OCI-LY3 (cell line): Measurements from ENCODE around the gene QRICH1.

Experiments
- H2AFZ ChIP-seq: fragments of 200-600, 300-600 bp; shearing (Covaris generic); 2 replicates; pipeline ENCODE4 v1.6.0; 2014; ENCODE audit warnings: antibody characterized with exemption, low read depth, low read length
- H3K27ac ChIP-seq: fragments of 200-600, 300-600 bp; sonication (generic); 2 replicates; pipeline ENCODE4 v1.5.1; 2014; ENCODE audit warnings: mild to moderate bottlenecking, low read length, moderate library complexity, mixed read lengths
- H3K27me3 ChIP-seq: fragments of 200-600, 300-600 bp; sonication (generic); 2 replicates; pipeline ENCODE4 v1.6.1; 2014; ENCODE audit warnings: low read depth, low read length, mixed read lengths
- H3K36me3 ChIP-seq: fragments of 200-600, 300-600 bp; sonication (generic); replicated peaks from 2 replicates; pipeline ENCODE3; 2014; ENCODE audit warnings: low read depth, low read length, mixed read lengths
- H3K4me1 ChIP-seq: fragments of 300-600, 200-600 bp; sonication (generic); 2 replicates; pipeline ENCODE4 v1.6.1; 2014; ENCODE audit warnings: low read length, mixed read lengths
- H3K4me2 ChIP-seq: fragments of 200-600, 300-600 bp; sonication (generic); 2 replicates; pipeline ENCODE4 v1.6.1; 2014; ENCODE audit warnings: low read length, mixed read lengths
- H3K4me3 ChIP-seq: fragments of 300-600, 200-600 bp; sonication (generic); 2 replicates; pipeline ENCODE4 v1.5.1; 2014; ENCODE audit warnings: antibody characterized with exemption, mild to moderate bottlenecking, low read length, moderate library complexity
- H3K79me2 ChIP-seq: fragments of 300-600, 200-600 bp; shearing (Covaris generic); 2 replicates; pipeline ENCODE4 v1.6.1; 2014; ENCODE audit warnings: mild to moderate bottlenecking, low read length, mixed read lengths
- H3K9ac ChIP-seq: fragments of 300-600, 200-600 bp; shearing (Covaris generic); 2 replicates; pipeline ENCODE4 v1.6.0; 2014; ENCODE audit warnings: mild to moderate bottlenecking, low read length, moderate library complexity
- H3K9me3 ChIP-seq: fragments of 200-600, 300-600 bp; shearing (Covaris generic); 2 replicates; pipeline ENCODE4 v1.6.1; 2014; ENCODE audit warnings: low read length, mixed read lengths; ENCODE audit not compliant: insufficient read depth
- H4K20me1 ChIP-seq: fragments of 200-600, 300-600 bp; sonication (generic); 2 replicates; pipeline ENCODE4 v1.6.1; 2016; ENCODE audit warnings: low read length, mixed read lengths; ENCODE audit not compliant: insufficient read depth
- EZH2phosphoT487 ChIP-seq: fragments of 200-600 bp; shearing (Covaris generic); IDR thresholded peaks from 2 replicates; pipeline ENCODE4 v1.6.1; 2018; ENCODE audit warnings: antibody characterized with exemption, mixed run types, low read depth
- TF ChIP-seq, protein P1 (sequence below): fragments of 200-600, 300-600 bp; sonication (generic); IDR thresholded peaks from 2 replicates; pipeline ENCODE4 v1.5.1; 2014; ENCODE audit warnings: antibody characterized with exemption, low read length, low read depth

Gene QRICH1

DNA sequence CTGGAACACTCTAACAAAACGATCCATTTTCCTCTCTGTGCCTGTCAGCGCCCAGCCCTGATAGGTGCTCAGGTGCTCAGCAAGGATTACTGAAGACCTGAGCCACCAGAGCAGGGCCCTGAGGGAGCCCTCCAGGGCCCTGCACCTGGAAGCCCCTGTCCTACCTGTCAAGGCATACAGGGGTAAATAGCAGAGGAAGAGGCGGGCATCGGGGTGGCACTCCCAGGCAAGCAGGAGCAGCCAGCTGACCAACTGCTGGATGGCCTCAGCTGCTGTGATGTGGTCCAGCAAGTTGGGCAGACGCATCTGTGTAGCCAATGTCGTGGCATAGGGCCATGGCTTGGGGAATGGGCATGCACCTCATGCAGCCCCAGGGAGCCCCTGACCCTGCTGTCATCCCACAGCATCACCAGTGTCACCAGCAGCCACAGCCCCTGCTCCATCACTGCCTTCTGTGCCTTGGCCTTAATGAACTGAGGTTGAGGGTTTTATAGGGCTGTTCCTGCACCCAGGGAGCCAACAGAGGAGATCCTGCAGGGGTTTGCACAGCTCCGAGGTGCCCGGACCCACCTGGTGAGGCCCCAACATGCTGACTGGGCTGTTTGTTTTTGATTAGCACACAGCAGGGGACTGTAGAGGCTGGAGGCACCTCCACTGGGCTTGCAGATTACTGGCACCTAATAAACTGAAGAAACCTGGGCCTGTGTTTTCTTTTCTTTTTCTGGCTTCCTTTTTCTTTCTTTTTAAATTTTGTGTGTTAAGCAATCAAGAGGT, 94.6 kb downstream of the QRICH1 start:
- H3K9ac ChIP-seq, result no peak overlapping the region

DNA sequence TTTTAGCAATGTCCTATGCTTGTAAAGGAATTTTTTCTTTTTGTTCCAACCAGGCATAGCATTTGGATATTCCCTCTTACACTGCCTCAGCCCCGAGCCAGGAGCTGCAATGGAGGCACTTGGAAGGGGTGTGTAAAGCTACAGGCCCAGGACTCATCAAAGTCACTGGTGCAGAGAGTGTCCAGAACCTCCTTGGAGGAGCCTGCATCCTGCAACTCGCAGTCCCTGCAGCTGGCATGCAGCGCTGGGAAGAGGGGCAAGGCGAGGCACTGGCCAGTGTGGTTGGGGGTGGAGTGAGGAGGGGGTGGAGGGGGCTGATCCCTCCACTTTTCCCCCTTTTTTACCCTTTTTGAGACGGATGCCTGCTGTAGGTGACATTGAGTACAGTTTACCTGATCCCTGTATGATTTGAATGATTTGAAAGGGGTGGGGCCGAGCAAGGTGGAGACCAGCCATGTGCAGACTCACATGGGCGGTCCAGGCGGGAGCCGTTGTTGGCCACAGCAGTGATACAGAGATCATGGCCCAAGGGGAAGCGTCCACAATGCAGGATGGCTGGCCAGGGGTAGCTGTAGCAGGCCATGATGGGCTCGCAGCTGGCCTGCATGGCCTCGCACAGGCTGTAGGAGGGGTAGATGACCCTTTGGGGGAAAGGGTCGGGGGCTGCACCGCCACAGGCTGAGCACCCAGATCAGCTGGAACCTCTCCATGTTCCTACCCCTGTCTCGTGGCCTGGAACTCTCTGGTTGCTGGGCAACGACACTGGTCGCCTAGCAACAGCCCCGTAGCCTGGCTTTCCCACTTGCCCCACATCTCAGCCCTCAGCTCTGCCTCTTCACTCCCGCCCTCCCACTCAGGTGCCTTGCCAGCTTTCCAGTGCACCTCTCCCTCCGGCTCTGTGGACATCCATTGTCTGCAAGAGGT, 95.9 kb downstream of the QRICH1 start:
- Histone ChIP-seq H3K36me3 (peaks cover 10% of the 10 kb centered on the region), H3K79me2 (no peaks in the 10 kb centered on the region), H3K4me2 (no peak overlapping the region), H3K9me3 (no peaks in the 10 kb centered on the region), H3K27me3 (no peaks in the 10 kb centered on the region), H4K20me1 (0 out of 2 replicates have a peak, but pooled peaks cover 4% of the 10 kb centered on the region), H3K9ac (no peak overlapping the region), H3K4me3 (no peak overlapping the region), H3K4me1 (no peaks in the 10 kb centered on the region), H3K27ac (no peak overlapping the region), H2AFZ (no peak overlapping the region)
- no peak for TF ChIP-seq EZH2phosphoT487
- TF ChIP-seq, protein P1, sequence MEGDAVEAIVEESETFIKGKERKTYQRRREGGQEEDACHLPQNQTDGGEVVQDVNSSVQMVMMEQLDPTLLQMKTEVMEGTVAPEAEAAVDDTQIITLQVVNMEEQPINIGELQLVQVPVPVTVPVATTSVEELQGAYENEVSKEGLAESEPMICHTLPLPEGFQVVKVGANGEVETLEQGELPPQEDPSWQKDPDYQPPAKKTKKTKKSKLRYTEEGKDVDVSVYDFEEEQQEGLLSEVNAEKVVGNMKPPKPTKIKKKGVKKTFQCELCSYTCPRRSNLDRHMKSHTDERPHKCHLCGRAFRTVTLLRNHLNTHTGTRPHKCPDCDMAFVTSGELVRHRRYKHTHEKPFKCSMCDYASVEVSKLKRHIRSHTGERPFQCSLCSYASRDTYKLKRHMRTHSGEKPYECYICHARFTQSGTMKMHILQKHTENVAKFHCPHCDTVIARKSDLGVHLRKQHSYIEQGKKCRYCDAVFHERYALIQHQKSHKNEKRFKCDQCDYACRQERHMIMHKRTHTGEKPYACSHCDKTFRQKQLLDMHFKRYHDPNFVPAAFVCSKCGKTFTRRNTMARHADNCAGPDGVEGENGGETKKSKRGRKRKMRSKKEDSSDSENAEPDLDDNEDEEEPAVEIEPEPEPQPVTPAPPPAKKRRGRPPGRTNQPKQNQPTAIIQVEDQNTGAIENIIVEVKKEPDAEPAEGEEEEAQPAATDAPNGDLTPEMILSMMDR, result no peak

More for the DNA sequence above, 94.6 kb downstream of the QRICH1 start:
- no peaks in the 10 kb centered on the region for H3K9me3 ChIP-seq
- 0 out of 2 replicates have a peak, but pooled peaks cover 4% of the 10 kb centered on the region for H4K20me1 ChIP-seq
- peaks cover 6% of the 10 kb centered on the region for H3K36me3 ChIP-seq
- H3K4me1 ChIP-seq, result no peaks in the 10 kb centered on the region
- no peak overlapping the region for H2AFZ ChIP-seq
- H3K27me3 ChIP-seq, result no peaks in the 10 kb centered on the region
- H3K4me2 ChIP-seq, result no peak overlapping the region
- TF ChIP-seq, protein P1, result no peak
- no peak for TF ChIP-seq EZH2phosphoT487
- H3K4me3 ChIP-seq, result no peak overlapping the region
- no peaks in the 10 kb centered on the region for H3K79me2 ChIP-seq
- H3K27ac ChIP-seq, result no peak overlapping the region

- Histone ChIP-seq H3K9me3 (no peaks in the 10 kb centered on the region), H3K27me3 (no peaks in the 10 kb centered on the region), H3K4me1 (no peaks in the 10 kb centered on the region), H2AFZ (no peak overlapping the region), H3K9ac (no peak overlapping the region), H4K20me1 (0 out of 2 replicates have a peak, but pooled peaks cover 4% of the 10 kb centered on the region), H3K4me3 (no peak overlapping the region), H3K4me2 (no peak overlapping the region), H3K79me2 (0 out of 2 replicates have a peak, but pooled peaks cover 3% of the 10 kb centered on the region), H3K36me3 (peaks cover 10% of the 10 kb centered on the region), H3K27ac (no peak overlapping the region)
- TF ChIP-seq EZH2phosphoT487, result no peak
- TF ChIP-seq, protein P1, result no peak
Measured at GRCh38 chr3:48997102-48997635, 96.7 kb downstream of the QRICH1 start.

DNA sequence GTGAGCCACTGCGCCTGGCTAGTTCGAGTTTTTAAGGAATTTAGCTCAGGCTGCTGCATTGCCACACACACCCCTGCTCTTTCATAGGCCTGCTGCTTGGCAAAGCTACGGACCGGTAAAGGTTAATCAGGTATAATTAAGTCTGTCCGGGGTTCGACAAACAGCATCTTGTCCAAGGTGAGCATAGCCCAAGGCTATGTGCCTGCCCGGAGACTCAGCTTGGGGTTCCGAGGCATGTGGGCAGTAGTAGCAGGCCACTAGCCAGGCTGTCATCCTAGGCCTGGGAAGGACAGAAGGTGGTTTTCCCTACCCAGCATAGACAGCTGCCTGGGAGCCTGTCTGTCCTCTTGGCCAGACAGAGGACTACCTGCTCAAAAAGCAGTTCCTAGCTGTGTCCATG, 97.2 kb downstream of the QRICH1 start:
- peaks cover 7% of the 10 kb centered on the region for H3K79me2 ChIP-seq
- peaks cover 10% of the 10 kb centered on the region for H3K36me3 ChIP-seq
- H3K27me3 ChIP-seq, result no peaks in the 10 kb centered on the region
- peaks cover under 1% of the 10 kb centered on the region; the same call in 1 of the 2 replicates for H3K4me1 ChIP-seq
- H3K4me3 ChIP-seq, result no peak overlapping the region
- TF ChIP-seq, protein P1, result no peak
- no peak for TF ChIP-seq EZH2phosphoT487
- H3K27ac ChIP-seq, result no peak overlapping the region
- no peaks in the 10 kb centered on the region for H3K9me3 ChIP-seq
- no peak overlapping the region for H3K4me2 ChIP-seq
- 0 out of 2 replicates have a peak, but pooled peaks cover 4% of the 10 kb centered on the region for H4K20me1 ChIP-seq
- no peak overlapping the region for H3K9ac ChIP-seq
- no peak overlapping the region for H2AFZ ChIP-seq
